ENCODE data around the gene DAAM2. TPM values are rescaled to one million over a fixed set of nuclear protein-coding genes. Genes with fewer than 3 reads are reported as not detected.

Gene DAAM2
- total RNA-seq, 2 experiments from 2014 or later = not detected

- Mint-ChIP-seq H3K4me1 (ENCODE audit: low read depth) (no peaks in the 10 kb centered on the region), H3K4me3 (no peak overlapping the region), H3K27ac (no peak overlapping the region), H3K27me3 (ENCODE audit: low read depth) (peaks cover 3% of the 10 kb centered on the region), H3K9me3 (ENCODE audit: insufficient read depth) (no peaks in the 10 kb centered on the region), H3K36me3 (ENCODE audit: low read depth) (no peaks in the 10 kb centered on the region)
- POLR2A ChIA-PET = no interaction called here
- no peak for ATAC-seq
- CTCF ChIA-PET = no interaction called here
- no peak for DNase-seq
These were observed 66.8 kb downstream of the DAAM2 start for GRCh38 chr6:39859025-39859424.

- H3K27ac Mint-ChIP-seq = no peak overlapping the region
- no peaks in the 10 kb centered on the region for H3K9me3 Mint-ChIP-seq (ENCODE audit: insufficient read depth)
- ChIA-PET CTCF (no interaction called here), POLR2A (no interaction called here)
- H3K36me3 Mint-ChIP-seq (ENCODE audit: low read depth) = no peaks in the 10 kb centered on the region
- no peak overlapping the region for H3K4me3 Mint-ChIP-seq
- no peaks in the 10 kb centered on the region for H3K4me1 Mint-ChIP-seq (ENCODE audit: low read depth)
- H3K27me3 Mint-ChIP-seq (ENCODE audit: low read depth) = peaks cover 3% of the 10 kb centered on the region
- DNase-seq = no peak
- ATAC-seq = no peak
These were observed 69.5 kb downstream of the DAAM2 start for GRCh38 chr6:39861663-39862062.

GRCh38 chr6:39865011-39865888, 73.1 kb downstream of the DAAM2 start:
- ATAC-seq (no peak), DNase-seq (peak; percentile 73)
- Mint-ChIP-seq H3K4me1 (ENCODE audit: low read depth) (no peaks in the 10 kb centered on the region), H3K4me3 (no peak overlapping the region), H3K36me3 (ENCODE audit: low read depth) (no peaks in the 10 kb centered on the region), H3K9me3 (ENCODE audit: insufficient read depth) (no peaks in the 10 kb centered on the region), H3K27ac (no peak overlapping the region), H3K27me3 (ENCODE audit: low read depth) (peaks cover 3% of the 10 kb centered on the region)
- ChIA-PET CTCF (interaction anchor here (0.7 to 3.3 kb wide), 15 partner anchors 8 to 1163 kb away, joined by 3 to 15 read pairs (median 4); no protein-coding TSS in a partner anchor), POLR2A (no interaction called here)

- no peaks in the 10 kb centered on the region for H3K27me3 Mint-ChIP-seq (ENCODE audit: low read depth)
- no peak overlapping the region for H3K27ac Mint-ChIP-seq
- H3K4me3 Mint-ChIP-seq = no peak overlapping the region
- H3K36me3 Mint-ChIP-seq (ENCODE audit: low read depth) = no peaks in the 10 kb centered on the region
- H3K4me1 Mint-ChIP-seq (ENCODE audit: low read depth) = no peaks in the 10 kb centered on the region
- H3K9me3 Mint-ChIP-seq (ENCODE audit: insufficient read depth) = no peaks in the 10 kb centered on the region
- ChIA-PET POLR2A (no interaction called here), CTCF (no interaction called here)
- ATAC-seq (no peak), DNase-seq (no peak)
These were observed 75.4 kb downstream of the DAAM2 start for GRCh38 chr6:39867592-39867991.

- CTCF ChIA-PET = no interaction called here
- DNase-seq (no peak), ATAC-seq (no peak)
- Mint-ChIP-seq H3K9me3 (ENCODE audit: insufficient read depth) (no peaks in the 10 kb centered on the region), H3K36me3 (ENCODE audit: low read depth) (no peaks in the 10 kb centered on the region), H3K4me1 (ENCODE audit: low read depth) (no peaks in the 10 kb centered on the region), H3K27ac (no peak overlapping the region), H3K4me3 (no peak overlapping the region), H3K27me3 (ENCODE audit: low read depth) (no peaks in the 10 kb centered on the region)
- POLR2A ChIA-PET = no interaction called here
These were observed 78.8 kb downstream of the DAAM2 start for GRCh38 chr6:39870950-39871349.

GRCh38 chr6:39873439-39873838, 81.3 kb downstream of the DAAM2 start:
- Mint-ChIP-seq H3K27ac (no peak overlapping the region), H3K4me1 (ENCODE audit: low read depth) (no peaks in the 10 kb centered on the region), H3K4me3 (no peak overlapping the region), H3K9me3 (ENCODE audit: insufficient read depth) (no peaks in the 10 kb centered on the region), H3K27me3 (ENCODE audit: low read depth) (no peaks in the 10 kb centered on the region), H3K36me3 (ENCODE audit: low read depth) (no peaks in the 10 kb centered on the region)
- ChIA-PET CTCF (interaction anchor here (1.4 kb wide), 1 partner anchor 8 kb away, joined by 5 read pairs; no protein-coding TSS in a partner anchor), POLR2A (no interaction called here)
- ATAC-seq (no peak), DNase-seq (no peak)

GRCh38 chr6:39876111-39876510, 83.9 kb downstream of the DAAM2 start:
- DNase-seq (no peak), ATAC-seq (no peak)
- H3K4me1 Mint-ChIP-seq (ENCODE audit: low read depth) = no peaks in the 10 kb centered on the region
- H3K27ac Mint-ChIP-seq = no peak overlapping the region
- CTCF ChIA-PET = interaction anchor here (0.8 kb wide), 1 partner anchor 11 kb away, joined by 3 read pairs; no protein-coding TSS in a partner anchor
- POLR2A ChIA-PET = no interaction called here
- H3K9me3 Mint-ChIP-seq (ENCODE audit: insufficient read depth) = no peaks in the 10 kb centered on the region
- no peaks in the 10 kb centered on the region for H3K36me3 Mint-ChIP-seq (ENCODE audit: low read depth)
- H3K4me3 Mint-ChIP-seq = no peak overlapping the region
- no peaks in the 10 kb centered on the region for H3K27me3 Mint-ChIP-seq (ENCODE audit: low read depth)

GRCh38 chr6:39876826-39877225, 84.7 kb downstream of the DAAM2 start:
- Mint-ChIP-seq H3K36me3 (ENCODE audit: low read depth) (no peaks in the 10 kb centered on the region), H3K4me3 (no peak overlapping the region), H3K9me3 (ENCODE audit: insufficient read depth) (no peaks in the 10 kb centered on the region), H3K4me1 (ENCODE audit: low read depth) (no peaks in the 10 kb centered on the region), H3K27me3 (ENCODE audit: low read depth) (no peaks in the 10 kb centered on the region), H3K27ac (no peak overlapping the region)
- ATAC-seq = no peak
- no peak for DNase-seq
- ChIA-PET POLR2A (no interaction called here), CTCF (no interaction called here)

- no peak overlapping the region for H3K27ac Mint-ChIP-seq
- H3K27me3 Mint-ChIP-seq (ENCODE audit: low read depth) = no peaks in the 10 kb centered on the region
- H3K36me3 Mint-ChIP-seq (ENCODE audit: low read depth) = no peaks in the 10 kb centered on the region
- DNase-seq (no peak), ATAC-seq (no peak)
- POLR2A ChIA-PET = no interaction called here
- CTCF ChIA-PET = interaction anchor here (1.6 kb wide), 1 partner anchor 14 kb away, joined by 8 read pairs; no protein-coding TSS in a partner anchor
- H3K4me1 Mint-ChIP-seq (ENCODE audit: low read depth) = no peaks in the 10 kb centered on the region
- no peaks in the 10 kb centered on the region for H3K9me3 Mint-ChIP-seq (ENCODE audit: insufficient read depth)
- no peak overlapping the region for H3K4me3 Mint-ChIP-seq
These were observed 87.4 kb downstream of the DAAM2 start for GRCh38 chr6:39879535-39879934.

GRCh38 chr6:39880594-39880993, 88.4 kb downstream of the DAAM2 start:
- Mint-ChIP-seq H3K27me3 (ENCODE audit: low read depth) (no peaks in the 10 kb centered on the region), H3K9me3 (ENCODE audit: insufficient read depth) (no peaks in the 10 kb centered on the region), H3K36me3 (ENCODE audit: low read depth) (no peaks in the 10 kb centered on the region), H3K27ac (no peak overlapping the region), H3K4me3 (no peak overlapping the region), H3K4me1 (ENCODE audit: low read depth) (no peaks in the 10 kb centered on the region)
- POLR2A ChIA-PET = interaction anchor here (1.1 kb wide), 1 partner anchor 9 kb away, joined by 3 read pairs; no protein-coding TSS in a partner anchor
- CTCF ChIA-PET = interaction anchor here (0.7 to 1.6 kb wide), 2 partner anchors 15 to 518 kb away, joined by 3 to 8 read pairs; no protein-coding TSS in a partner anchor
- ATAC-seq (no peak), DNase-seq (no peak)

- DNase-seq = no peak
- H3K36me3 Mint-ChIP-seq (ENCODE audit: low read depth) = no peaks in the 10 kb centered on the region
- H3K4me1 Mint-ChIP-seq (ENCODE audit: low read depth) = no peaks in the 10 kb centered on the region
- ChIA-PET CTCF (no interaction called here), POLR2A (no interaction called here)
- no peak overlapping the region for H3K27ac Mint-ChIP-seq
- no peak overlapping the region for H3K4me3 Mint-ChIP-seq
- H3K27me3 Mint-ChIP-seq (ENCODE audit: low read depth) = no peaks in the 10 kb centered on the region
- ATAC-seq = no peak
- H3K9me3 Mint-ChIP-seq (ENCODE audit: insufficient read depth) = no peaks in the 10 kb centered on the region
These were observed 89.8 kb downstream of the DAAM2 start for GRCh38 chr6:39881851-39882530.

GRCh38 chr6:39882531-39882899, 90.3 kb downstream of the DAAM2 start:
- H3K36me3 Mint-ChIP-seq (ENCODE audit: low read depth) = no peaks in the 10 kb centered on the region
- ATAC-seq (no peak), DNase-seq (no peak)
- POLR2A ChIA-PET = no interaction called here
- H3K27me3 Mint-ChIP-seq (ENCODE audit: low read depth) = no peaks in the 10 kb centered on the region
- no peaks in the 10 kb centered on the region for H3K9me3 Mint-ChIP-seq (ENCODE audit: insufficient read depth)
- H3K4me1 Mint-ChIP-seq (ENCODE audit: low read depth) = no peaks in the 10 kb centered on the region
- CTCF ChIA-PET = no interaction called here
- H3K27ac Mint-ChIP-seq = no peak overlapping the region
- H3K4me3 Mint-ChIP-seq = no peak overlapping the region

All from activated CD8-positive, alpha-beta T cell treated with anti-CD3 and anti-CD28 coated beads, Interleukin-2, amount 10 ng/mL, durations not matched to agents 7 days and 5 days (primary cell).